ENCODE data around the gene PLCB1.

PLCB1 gene

GRCh38 chr20:8504030-8504429, 372.0 kb downstream of the PLCB1 start:
- in situ Hi-C loops (cut with HindIII; ENCODE audit: low sequenced_read_pairs), result no loop called here
- no peak for DNase-seq (ENCODE audit: low read depth)
- TF ChIP-seq CTCF (IDR thresholded peaks at IDR 0.05; ENCODE audit: low read depth, low read length, missing control alignments), result no peak
- H3K4me3 ChIP-seq (ENCODE audit: low read depth, low read length), result no peak overlapping the region

- no peak for DNase-seq (ENCODE audit: low read depth)
- in situ Hi-C loops (cut with HindIII; ENCODE audit: low sequenced_read_pairs), result no loop called here
- no peak for TF ChIP-seq CTCF (IDR thresholded peaks at IDR 0.05; ENCODE audit: low read depth, low read length, missing control alignments)
- no peak overlapping the region for H3K4me3 ChIP-seq (ENCODE audit: low read depth, low read length)
Observed at GRCh38 chr20:8505476-8506200, 373.6 kb downstream of the PLCB1 start.

GRCh38 chr20:8507231-8507630, 375.2 kb downstream of the PLCB1 start:
- in situ Hi-C loops (cut with HindIII; ENCODE audit: low sequenced_read_pairs), result no loop called here
- no peak overlapping the region for H3K4me3 ChIP-seq (ENCODE audit: low read depth, low read length)
- TF ChIP-seq CTCF (IDR thresholded peaks at IDR 0.05; ENCODE audit: low read depth, low read length, missing control alignments), result no peak
- DNase-seq (ENCODE audit: low read depth), result no peak

DNA sequence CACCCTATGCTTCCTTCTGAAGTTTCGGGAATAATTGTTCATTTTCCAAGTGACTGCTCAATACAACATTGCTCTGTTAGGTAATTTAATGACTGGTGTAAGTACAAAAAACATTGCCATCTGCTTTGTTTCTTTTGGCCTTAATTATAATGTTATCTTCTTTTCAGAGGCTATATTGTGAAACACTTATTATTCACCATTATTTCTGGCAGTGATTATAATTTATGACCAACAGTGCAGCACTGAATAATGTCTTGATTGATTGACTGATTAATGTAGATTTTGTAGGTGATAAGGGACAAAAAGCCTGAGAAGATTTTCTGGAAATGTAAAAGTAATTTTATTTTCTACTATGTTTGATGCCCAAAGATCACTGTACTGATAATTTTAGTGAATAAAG, 377.7 kb downstream of the PLCB1 start:
- H3K4me3 ChIP-seq (ENCODE audit: low read depth, low read length), result no peak overlapping the region
- in situ Hi-C loops (cut with HindIII; ENCODE audit: low sequenced_read_pairs), result no loop called here
- TF ChIP-seq CTCF (IDR thresholded peaks at IDR 0.05; ENCODE audit: low read depth, low read length, missing control alignments), result no peak
- no peak for DNase-seq (ENCODE audit: low read depth)

- in situ Hi-C loops (cut with HindIII; ENCODE audit: low sequenced_read_pairs), result no loop called here
- no peak for TF ChIP-seq CTCF (IDR thresholded peaks at IDR 0.05; ENCODE audit: low read depth, low read length, missing control alignments)
Observed at GRCh38 chr20:8510808-8511207, 378.7 kb downstream of the PLCB1 start.

GRCh38 chr20:8512003-8512402, 379.9 kb downstream of the PLCB1 start:
- no peak for TF ChIP-seq CTCF (IDR thresholded peaks at IDR 0.05; ENCODE audit: low read depth, low read length, missing control alignments)
- in situ Hi-C loops (cut with HindIII; ENCODE audit: low sequenced_read_pairs), result no loop called here
- no peak overlapping the region for H3K4me3 ChIP-seq (ENCODE audit: low read depth, low read length)
- no peak for DNase-seq (ENCODE audit: low read depth)

More at GRCh38 chr20:8510808-8511207, 378.7 kb downstream of the PLCB1 start:
- DNase-seq (ENCODE audit: low read depth), result no peak
- no peak overlapping the region for H3K4me3 ChIP-seq (ENCODE audit: low read depth, low read length)
